Measurements from ENCODE around the gene ORC1. TPM values are rescaled to one million over a fixed set of nuclear protein-coding genes. Genes with fewer than 3 reads are reported as not detected.

Gene ORC1
- polyA plus RNA-seq, 1 donor (not counting 4 experiments of a cell fraction or from before 2014, with no cell fraction given), result 5.8 TPM

GRCh38 chr1:52432807-52433206 lies 28.6 kb upstream of the ORC1 start:
- no peak for TF ChIP-seq EZH2 (IDR thresholded peaks at IDR 0.05; ENCODE audit: low read length)
- TF ChIP-seq, protein P1, sequence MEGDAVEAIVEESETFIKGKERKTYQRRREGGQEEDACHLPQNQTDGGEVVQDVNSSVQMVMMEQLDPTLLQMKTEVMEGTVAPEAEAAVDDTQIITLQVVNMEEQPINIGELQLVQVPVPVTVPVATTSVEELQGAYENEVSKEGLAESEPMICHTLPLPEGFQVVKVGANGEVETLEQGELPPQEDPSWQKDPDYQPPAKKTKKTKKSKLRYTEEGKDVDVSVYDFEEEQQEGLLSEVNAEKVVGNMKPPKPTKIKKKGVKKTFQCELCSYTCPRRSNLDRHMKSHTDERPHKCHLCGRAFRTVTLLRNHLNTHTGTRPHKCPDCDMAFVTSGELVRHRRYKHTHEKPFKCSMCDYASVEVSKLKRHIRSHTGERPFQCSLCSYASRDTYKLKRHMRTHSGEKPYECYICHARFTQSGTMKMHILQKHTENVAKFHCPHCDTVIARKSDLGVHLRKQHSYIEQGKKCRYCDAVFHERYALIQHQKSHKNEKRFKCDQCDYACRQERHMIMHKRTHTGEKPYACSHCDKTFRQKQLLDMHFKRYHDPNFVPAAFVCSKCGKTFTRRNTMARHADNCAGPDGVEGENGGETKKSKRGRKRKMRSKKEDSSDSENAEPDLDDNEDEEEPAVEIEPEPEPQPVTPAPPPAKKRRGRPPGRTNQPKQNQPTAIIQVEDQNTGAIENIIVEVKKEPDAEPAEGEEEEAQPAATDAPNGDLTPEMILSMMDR (optimal IDR thresholded peaks at IDR 0.05 in 1 of 3, IDR thresholded peaks at IDR 0.05 in 1 of 3, conservative IDR thresholded peaks at IDR 0.05 in 1 of 3; ENCODE audit: extremely low read depth in 1 of 3, insufficient read depth in 2 of 3, low read length in 3 of 3), result no peak
- Histone ChIP-seq H3K9me1 (ENCODE audit: control insufficient read depth, extremely low read depth, insufficient read depth, low read length) (no peaks in the 10 kb centered on the region), H3K4me2 (ENCODE audit: control insufficient read depth, extremely low read depth, insufficient read depth, low read depth, low read length) (no peak overlapping the region), H3K9ac (ENCODE audit: control insufficient read depth, extremely low read depth, insufficient read depth, low read length) (no peak overlapping the region), H3K4me1 (ENCODE audit: control insufficient read depth, extremely low read depth, insufficient read depth, low read length) (no peaks in the 10 kb centered on the region), H3K36me3 (ENCODE audit: control insufficient read depth in 2 of 2, extremely low read depth in 1 of 2, insufficient read depth in 2 of 2, low read length in 2 of 2) (peaks cover 7 to 14% of the 10 kb centered on the region in 2 experiments), H3K27ac (ENCODE audit: control insufficient read depth, insufficient read depth, low read length) (no peak overlapping the region), H3K4me3 (ENCODE audit: control insufficient read depth in 2 of 3, extremely low read depth in 1 of 3, insufficient read depth in 2 of 3, low read depth in 1 of 3, low read length in 3 of 3) (no peak overlapping the region), H4K20me1 (ENCODE audit: control insufficient read depth, extremely low read depth, insufficient read depth, low read length) (no peaks in the 10 kb centered on the region), H2AFZ (ENCODE audit: control insufficient read depth, low read length) (no peak overlapping the region), H3K79me2 (ENCODE audit: control insufficient read depth, insufficient read depth, low read length) (no peaks in the 10 kb centered on the region), H3K9me3 (ENCODE audit: control insufficient read depth, low read depth, low read length) (no peaks in the 10 kb centered on the region), H3K27me3 (ENCODE audit: control insufficient read depth, extremely low read depth, insufficient read depth, low read length) (no peaks in the 10 kb centered on the region)
- no peak for DNase-seq (ENCODE audit: low read depth, low spot score)
- FAIRE-seq, result no peak
- dilution Hi-C loops (cut with MboI; ENCODE audit: extremely low pct_ligation_motif_present, low sequenced_read_pairs), result no loop called here

DNA sequence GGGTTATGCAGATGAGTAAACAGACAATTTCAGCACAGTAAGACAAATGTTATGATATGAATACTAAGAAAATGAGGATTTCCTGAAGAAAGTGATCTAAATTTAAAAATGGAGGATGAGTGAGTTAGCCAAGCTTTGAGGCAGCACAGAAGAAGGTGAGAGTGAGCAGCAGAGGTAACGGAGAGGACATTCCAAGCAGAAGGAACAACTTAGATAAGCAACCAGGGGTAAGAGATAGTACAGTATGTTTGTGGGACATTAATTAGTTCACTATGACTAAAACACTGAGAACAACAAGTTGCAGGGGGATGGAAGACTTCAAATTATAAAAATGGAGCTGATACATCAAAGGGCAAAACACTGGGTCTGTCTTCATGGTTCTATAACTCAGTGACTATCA lies 22.9 kb upstream of the ORC1 start:
- no peak overlapping the region for H3K4me3 ChIP-seq (ENCODE audit: control insufficient read depth in 2 of 3, extremely low read depth in 1 of 3, insufficient read depth in 2 of 3, low read depth in 1 of 3, low read length in 3 of 3)
- FAIRE-seq (no peak), DNase-seq (ENCODE audit: low read depth, low spot score) (no peak)
- H3K27me3 ChIP-seq (ENCODE audit: control insufficient read depth, extremely low read depth, insufficient read depth, low read length), result no peaks in the 10 kb centered on the region
- H3K79me2 ChIP-seq (ENCODE audit: control insufficient read depth, insufficient read depth, low read length), result no peaks in the 10 kb centered on the region
- TF ChIP-seq, protein P1 (optimal IDR thresholded peaks at IDR 0.05 in 1 of 3, IDR thresholded peaks at IDR 0.05 in 1 of 3, conservative IDR thresholded peaks at IDR 0.05 in 1 of 3; ENCODE audit: extremely low read depth in 1 of 3, insufficient read depth in 2 of 3, low read length in 3 of 3), result no peak
- no peak for TF ChIP-seq EZH2 (IDR thresholded peaks at IDR 0.05; ENCODE audit: low read length)
- dilution Hi-C loops (cut with MboI; ENCODE audit: extremely low pct_ligation_motif_present, low sequenced_read_pairs), result no loop called here
- no peaks in the 10 kb centered on the region for H4K20me1 ChIP-seq (ENCODE audit: control insufficient read depth, extremely low read depth, insufficient read depth, low read length)
- H3K4me1 ChIP-seq (ENCODE audit: control insufficient read depth, extremely low read depth, insufficient read depth, low read length), result peaks cover 4% of the 10 kb centered on the region
- no peaks in the 10 kb centered on the region for H3K9me1 ChIP-seq (ENCODE audit: control insufficient read depth, extremely low read depth, insufficient read depth, low read length)
- no peak overlapping the region for H3K4me2 ChIP-seq (ENCODE audit: control insufficient read depth, extremely low read depth, insufficient read depth, low read depth, low read length)
- no peaks in the 10 kb centered on the region for H3K9me3 ChIP-seq (ENCODE audit: control insufficient read depth, low read depth, low read length)
- no peak overlapping the region for H2AFZ ChIP-seq (ENCODE audit: control insufficient read depth, low read length)
- H3K27ac ChIP-seq (ENCODE audit: control insufficient read depth, insufficient read depth, low read length), result no peak overlapping the region
- no peak overlapping the region for H3K9ac ChIP-seq (ENCODE audit: control insufficient read depth, extremely low read depth, insufficient read depth, low read length)
- H3K36me3 ChIP-seq (ENCODE audit: control insufficient read depth in 2 of 2, extremely low read depth in 1 of 2, insufficient read depth in 2 of 2, low read length in 2 of 2), result peaks cover 7 to 14% of the 10 kb centered on the region in 2 experiments

Measured in keratinocyte (primary cell).